Activated T-cell treated with anti-CD3 and anti-CD28 coated beads, Interleukin-2, amount 50 U/mL, for 72 hours (primary cell): Measurements from ENCODE around the gene RCSD1. TPM values are rescaled to one million over a fixed set of nuclear protein-coding genes. Genes with fewer than 3 reads are reported as not detected.

Experiments used
- ATAC-seq, 2 donors: fragments of 150-1000 bp; cut with Tn5 transposase; replicated peaks in 1 of 2; 2 replicates each; pipeline ENCODE4 v1.10.0; 2021; ENCODE audit warnings: moderate library complexity in 2 of 2, mild to moderate bottlenecking in 1 of 2
- DNase-seq, 2 donors: peaks; one replicate each; pipeline ENCODE4 v3.0.0; 2021 to 2022; ENCODE audit warnings: mixed read lengths in 1 of 2
- H3K27ac Mint-ChIP-seq: one replicate; pipeline ENCODE4 v1.8.0; 2022; ENCODE audit warnings: mild to moderate bottlenecking, moderate library complexity, mixed read lengths
- H3K27me3 Mint-ChIP-seq: one replicate; pipeline ENCODE4 v1.8.0; 2022; ENCODE audit warnings: low read depth, mixed read lengths
- H3K36me3 Mint-ChIP-seq, 2 donors: one replicate each; pipeline ENCODE4 v1.8.0; 2022; ENCODE audit warnings: mixed read lengths in 2 of 2, mild to moderate bottlenecking in 1 of 2; ENCODE audit not compliant: insufficient read depth in 2 of 2
- H3K4me1 Mint-ChIP-seq: one replicate; pipeline ENCODE4 v1.8.0; 2022; ENCODE audit warnings: low read depth, mixed read lengths
- H3K4me3 Mint-ChIP-seq, 2 donors: one replicate each; pipeline ENCODE4 v1.8.0; 2022; ENCODE audit warnings: mild to moderate bottlenecking in 2 of 2, mixed read lengths in 2 of 2, moderate library complexity in 2 of 2
- H3K9me3 Mint-ChIP-seq, 2 donors: one replicate each; pipeline ENCODE4 v1.8.0; 2022; ENCODE audit warnings: mixed read lengths in 2 of 2
- total RNA-seq, 2 donors: library from RNA; stranded (reverse); gene quantifications; one replicate each; pipeline ENCODE4 v1.2.3, GENCODE V29; 2022

Gene RCSD1
- total RNA-seq, 2 donors from 2014 or later: 62.0 to 69.5 TPM

DNA sequence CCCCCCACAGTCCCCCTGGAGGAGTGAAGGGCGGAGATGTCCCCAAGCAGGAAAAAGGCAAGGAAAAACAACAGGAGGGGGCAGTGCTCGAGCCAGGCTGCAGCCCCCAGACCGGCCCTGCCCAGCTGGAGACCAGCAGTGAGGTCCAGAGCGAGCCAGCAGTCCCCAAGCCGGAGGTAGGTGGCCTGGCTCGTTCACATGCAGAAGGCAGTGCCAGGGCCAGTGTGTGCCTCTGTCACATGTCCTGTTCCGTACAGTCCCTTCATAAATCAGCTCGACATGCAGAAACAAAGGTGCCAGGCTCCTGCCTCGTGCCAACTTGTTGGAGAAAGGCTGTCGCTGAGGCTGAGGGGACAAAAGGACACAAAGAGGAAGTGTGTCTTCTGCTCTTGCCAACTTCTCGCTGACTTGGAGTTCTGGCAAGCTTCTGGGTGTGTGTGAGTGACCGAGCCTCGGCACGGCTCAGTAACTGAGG is 67.7 kb downstream of the RCSD1 start:
- DNase-seq: no peak
- H3K9me3 Mint-ChIP-seq: no peaks in the 10 kb centered on the region
- H3K27me3 Mint-ChIP-seq: no peaks in the 10 kb centered on the region
- no peak overlapping the region for H3K4me3 Mint-ChIP-seq
- no peak overlapping the region for H3K27ac Mint-ChIP-seq
- ATAC-seq: no peak
- no peaks in the 10 kb centered on the region for H3K4me1 Mint-ChIP-seq
- H3K36me3 Mint-ChIP-seq: peaks cover 11 to 38% of the 10 kb centered on the region in 2 donors

DNA sequence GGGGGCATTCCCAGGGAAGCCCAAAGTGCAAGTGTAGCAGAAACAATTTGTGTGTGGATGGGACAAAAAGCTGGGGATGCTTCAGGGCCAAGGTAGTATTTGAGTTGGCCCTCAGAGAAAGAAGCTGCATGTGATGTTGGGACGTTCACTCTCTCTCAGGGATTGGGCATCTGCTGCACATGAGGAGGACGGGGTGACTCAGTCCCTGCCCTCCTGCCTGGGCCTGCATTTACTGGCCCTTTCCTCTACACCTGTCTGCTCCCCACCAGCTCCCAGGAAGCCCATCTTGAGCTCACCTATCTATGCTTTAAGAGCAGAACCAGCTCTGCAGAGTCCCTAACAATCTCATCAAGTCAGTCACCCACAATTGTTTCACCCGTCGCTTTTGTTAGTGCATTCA is 68.3 kb downstream of the RCSD1 start:
- Mint-ChIP-seq H3K36me3 (peaks cover 11 to 38% of the 10 kb centered on the region in 2 donors), H3K4me3 (no peak overlapping the region), H3K4me1 (no peaks in the 10 kb centered on the region), H3K9me3 (no peaks in the 10 kb centered on the region), H3K27ac (no peak overlapping the region), H3K27me3 (no peaks in the 10 kb centered on the region)
- ATAC-seq (no peak), DNase-seq (no peak)

- no peak for DNase-seq
- peaks cover 11 to 38% of the 10 kb centered on the region in 2 donors for H3K36me3 Mint-ChIP-seq
- ATAC-seq: no peak
- H3K4me1 Mint-ChIP-seq: peaks cover 5% of the 10 kb centered on the region
- no peak overlapping the region for H3K4me3 Mint-ChIP-seq
- H3K27me3 Mint-ChIP-seq: no peaks in the 10 kb centered on the region
- H3K27ac Mint-ChIP-seq: peak overlapping the region; percentile 87
- H3K9me3 Mint-ChIP-seq: no peaks in the 10 kb centered on the region
These were observed 71.5 kb downstream of the RCSD1 start for GRCh38 chr1:167701510-167701909.

DNA sequence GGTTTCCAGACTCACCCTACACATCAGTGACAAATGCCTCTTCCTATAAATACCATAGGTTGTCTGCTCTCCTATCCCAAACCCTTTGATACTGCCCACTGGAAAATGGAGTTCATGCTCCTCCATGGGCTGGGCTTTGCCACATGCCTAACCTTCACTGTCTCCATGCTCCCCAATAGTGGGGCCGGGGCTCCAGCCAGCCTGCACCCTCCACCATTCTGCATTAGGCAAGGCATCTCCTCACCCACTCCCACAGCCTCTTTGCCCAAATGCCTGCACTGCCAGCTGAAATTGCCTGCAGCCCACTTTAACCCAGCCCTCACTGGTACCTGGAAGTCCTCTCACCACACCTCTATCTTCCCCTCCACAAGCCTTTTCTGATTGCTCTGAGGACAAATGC is 73.5 kb downstream of the RCSD1 start:
- H3K9me3 Mint-ChIP-seq: no peaks in the 10 kb centered on the region
- ATAC-seq (no peak), DNase-seq (no peak)
- H3K4me3 Mint-ChIP-seq: no peak overlapping the region
- H3K4me1 Mint-ChIP-seq: peaks cover 25% of the 10 kb centered on the region
- H3K27me3 Mint-ChIP-seq: no peaks in the 10 kb centered on the region
- H3K27ac Mint-ChIP-seq: no peak overlapping the region
- H3K36me3 Mint-ChIP-seq: peaks cover 6 to 30% of the 10 kb centered on the region in 2 donors

GRCh38 chr1:167704715-167705114 is 74.7 kb downstream of the RCSD1 start:
- DNase-seq (no peak), ATAC-seq (no peak)
- Mint-ChIP-seq H3K36me3 (peaks cover 2 to 22% of the 10 kb centered on the region in 2 donors), H3K4me3 (no peak overlapping the region), H3K27ac (no peak overlapping the region), H3K27me3 (no peaks in the 10 kb centered on the region), H3K4me1 (peaks cover 33% of the 10 kb centered on the region), H3K9me3 (no peaks in the 10 kb centered on the region)

- H3K27me3 Mint-ChIP-seq: no peaks in the 10 kb centered on the region
- no peak overlapping the region for H3K4me3 Mint-ChIP-seq
- H3K27ac Mint-ChIP-seq: peak overlapping the region; percentile 1
- H3K4me1 Mint-ChIP-seq: peaks cover 33% of the 10 kb centered on the region
- ATAC-seq (no peak), DNase-seq (no peak)
- no peaks in the 10 kb centered on the region for H3K9me3 Mint-ChIP-seq
- H3K36me3 Mint-ChIP-seq: peaks cover 2 to 19% of the 10 kb centered on the region in 2 donors
These were observed 75.2 kb downstream of the RCSD1 start for GRCh38 chr1:167705250-167705649.

DNA sequence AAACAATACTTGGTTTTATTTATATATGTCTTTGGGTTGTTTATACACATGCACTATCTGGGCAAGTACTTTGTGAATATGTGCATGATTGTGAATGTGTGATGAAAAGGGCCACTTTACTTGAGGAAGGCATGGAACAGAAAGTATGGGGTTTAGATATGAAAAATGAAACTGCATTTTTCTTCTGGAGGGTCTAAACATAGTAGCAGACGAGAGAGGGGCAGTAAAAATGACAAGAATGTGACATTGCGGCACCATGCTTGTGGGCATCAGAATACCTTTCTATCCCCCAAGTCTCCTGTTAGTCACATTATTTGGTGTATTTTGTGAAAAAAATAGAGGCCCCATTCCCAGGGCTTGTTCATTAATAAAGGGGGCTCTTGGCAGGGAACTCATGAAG is 76.3 kb downstream of the RCSD1 start:
- H3K9me3 Mint-ChIP-seq: no peaks in the 10 kb centered on the region
- H3K27me3 Mint-ChIP-seq: no peaks in the 10 kb centered on the region
- DNase-seq: no peak
- no peak for ATAC-seq
- H3K4me3 Mint-ChIP-seq: no peak overlapping the region
- H3K36me3 Mint-ChIP-seq: peaks cover 2 to 15% of the 10 kb centered on the region in 2 donors
- peaks cover 33% of the 10 kb centered on the region for H3K4me1 Mint-ChIP-seq
- peak overlapping the region; percentile 6 for H3K27ac Mint-ChIP-seq

GRCh38 chr1:167706931-167707877 is 77.2 kb downstream of the RCSD1 start:
- Mint-ChIP-seq H3K36me3 (peaks cover 2 to 13% of the 10 kb centered on the region in 2 donors), H3K27ac (peak overlapping the region; percentile 45), H3K4me3 (peak overlapping the region; percentile 36 to 47), H3K27me3 (no peaks in the 10 kb centered on the region), H3K4me1 (peaks cover 33% of the 10 kb centered on the region), H3K9me3 (no peaks in the 10 kb centered on the region)
- ATAC-seq: peak; percentile 63 to 65
- DNase-seq: no peak

GRCh38 chr1:167707942-167708341 is 77.9 kb downstream of the RCSD1 start:
- H3K36me3 Mint-ChIP-seq: peaks cover 2 to 13% of the 10 kb centered on the region in 2 donors
- peaks cover 36% of the 10 kb centered on the region for H3K4me1 Mint-ChIP-seq
- H3K27me3 Mint-ChIP-seq: no peaks in the 10 kb centered on the region
- ATAC-seq (peak; percentile 74 to 86), DNase-seq (peak in 1 of 2 donors; percentile 51)
- H3K27ac Mint-ChIP-seq: peak overlapping the region; percentile 12
- no peaks in the 10 kb centered on the region for H3K9me3 Mint-ChIP-seq
- peak overlapping the region; percentile 36 to 47 for H3K4me3 Mint-ChIP-seq

- DNase-seq: no peak
- H3K27me3 Mint-ChIP-seq: no peaks in the 10 kb centered on the region
- ATAC-seq: no peak
- no peaks in the 10 kb centered on the region for H3K9me3 Mint-ChIP-seq
- peaks cover 0 to 8% of the 10 kb centered on the region in 2 donors for H3K36me3 Mint-ChIP-seq
- peak overlapping the region; percentile 29 for H3K27ac Mint-ChIP-seq
- H3K4me1 Mint-ChIP-seq: peaks cover 45% of the 10 kb centered on the region
- no peak overlapping the region for H3K4me3 Mint-ChIP-seq
These were observed 78.9 kb downstream of the RCSD1 start for GRCh38 chr1:167708940-167709389.

GRCh38 chr1:167710836-167711235 is 80.8 kb downstream of the RCSD1 start:
- Mint-ChIP-seq H3K4me3 (no peak overlapping the region), H3K9me3 (no peaks in the 10 kb centered on the region), H3K27me3 (no peaks in the 10 kb centered on the region), H3K27ac (no peak overlapping the region), H3K36me3 (peaks cover 4 to 6% of the 10 kb centered on the region in 2 donors), H3K4me1 (peaks cover 60% of the 10 kb centered on the region)
- ATAC-seq: no peak
- no peak for DNase-seq

- Mint-ChIP-seq H3K27me3 (no peaks in the 10 kb centered on the region), H3K4me1 (peaks cover 54% of the 10 kb centered on the region), H3K36me3 (peaks cover 4 to 6% of the 10 kb centered on the region in 2 donors), H3K9me3 (no peaks in the 10 kb centered on the region), H3K4me3 (no peak overlapping the region), H3K27ac (no peak overlapping the region)
- no peak for ATAC-seq
- DNase-seq: no peak
These were observed 81.8 kb downstream of the RCSD1 start for GRCh38 chr1:167711797-167712196.

DNA sequence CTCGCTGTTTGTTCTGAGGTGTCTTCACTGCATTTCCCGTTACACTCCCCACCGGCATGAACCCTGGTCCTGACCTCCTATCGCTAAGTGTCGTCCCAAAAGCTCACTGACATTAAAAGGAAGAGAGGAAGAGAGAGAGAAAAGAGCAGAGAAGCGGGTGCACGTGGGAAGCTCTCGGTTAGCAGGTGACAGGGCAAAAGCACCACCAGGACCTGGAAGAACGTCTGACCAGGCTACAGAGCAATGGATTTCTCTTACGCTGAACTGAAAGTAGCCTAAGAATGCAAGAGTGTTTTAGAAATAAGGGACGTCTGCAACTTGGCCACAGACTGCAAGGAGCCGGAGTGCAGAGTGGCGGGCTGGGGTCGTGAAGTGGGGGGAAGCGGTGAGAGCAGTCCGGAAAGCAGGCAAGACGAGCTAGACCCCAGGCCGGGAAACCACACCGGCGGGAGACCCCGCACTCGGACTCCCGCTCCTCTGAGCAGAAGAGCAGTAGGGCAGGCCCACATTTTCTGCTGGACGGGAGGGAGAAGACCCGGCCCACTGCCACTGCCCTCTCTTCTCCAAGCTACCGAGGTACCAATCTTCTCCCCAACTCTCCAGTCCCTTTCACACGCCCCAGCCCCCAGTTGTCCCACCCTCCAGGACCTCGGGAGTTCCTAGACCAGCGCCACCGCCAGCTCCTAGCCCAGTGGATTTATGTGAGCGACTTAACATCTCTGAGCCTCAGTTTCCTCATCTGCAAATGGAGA is 83.5 kb downstream of the RCSD1 start:
- peaks cover 44% of the 10 kb centered on the region for H3K4me1 Mint-ChIP-seq
- no peaks in the 10 kb centered on the region for H3K27me3 Mint-ChIP-seq
- H3K4me3 Mint-ChIP-seq: peak overlapping the region; percentile 94 to 99
- H3K36me3 Mint-ChIP-seq: peaks cover 0 to 6% of the 10 kb centered on the region in 2 donors
- ATAC-seq (no peak), DNase-seq (peak; percentile 23 to 35)
- H3K27ac Mint-ChIP-seq: peak overlapping the region; percentile 100
- no peaks in the 10 kb centered on the region for H3K9me3 Mint-ChIP-seq
